ENCODE measurements around the gene ASTN2.

- TF ChIP-seq CTCF (IDR thresholded peaks at IDR 0.05) (no peak), POLR2A (IDR thresholded peaks at IDR 0.05) (no peak), POLR2AphosphoS5 (IDR thresholded peaks at IDR 0.05) (no peak)
Measured at GRCh38 chr9:116749176-116749575, 665.7 kb downstream of the ASTN2 start.
